ENCODE measurements around the gene GPER1.

DNA sequence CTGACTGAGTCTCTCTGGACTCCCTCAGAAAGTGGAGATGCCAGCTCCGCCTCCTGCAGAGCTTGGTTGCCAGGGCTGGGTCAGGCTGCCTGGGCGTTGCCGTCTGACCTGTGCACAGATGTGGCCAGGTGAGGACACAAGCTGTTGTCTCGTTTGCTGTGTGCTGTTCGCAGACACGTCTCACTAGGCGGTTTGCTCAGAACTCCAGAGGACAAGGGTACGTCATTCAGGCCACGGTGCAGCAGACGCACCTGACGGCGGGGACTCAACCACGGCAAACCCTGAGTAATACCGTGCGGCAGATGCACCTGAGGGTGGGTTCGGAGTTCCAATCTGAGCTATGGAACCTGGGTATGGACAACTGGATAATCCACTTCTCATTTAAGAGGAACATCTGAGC, 11.7 kb downstream of the GPER1 start:
- TF ChIP-seq POLR2AphosphoS5 (IDR thresholded peaks at IDR 0.05) = no peak
- TF ChIP-seq, protein P1, sequence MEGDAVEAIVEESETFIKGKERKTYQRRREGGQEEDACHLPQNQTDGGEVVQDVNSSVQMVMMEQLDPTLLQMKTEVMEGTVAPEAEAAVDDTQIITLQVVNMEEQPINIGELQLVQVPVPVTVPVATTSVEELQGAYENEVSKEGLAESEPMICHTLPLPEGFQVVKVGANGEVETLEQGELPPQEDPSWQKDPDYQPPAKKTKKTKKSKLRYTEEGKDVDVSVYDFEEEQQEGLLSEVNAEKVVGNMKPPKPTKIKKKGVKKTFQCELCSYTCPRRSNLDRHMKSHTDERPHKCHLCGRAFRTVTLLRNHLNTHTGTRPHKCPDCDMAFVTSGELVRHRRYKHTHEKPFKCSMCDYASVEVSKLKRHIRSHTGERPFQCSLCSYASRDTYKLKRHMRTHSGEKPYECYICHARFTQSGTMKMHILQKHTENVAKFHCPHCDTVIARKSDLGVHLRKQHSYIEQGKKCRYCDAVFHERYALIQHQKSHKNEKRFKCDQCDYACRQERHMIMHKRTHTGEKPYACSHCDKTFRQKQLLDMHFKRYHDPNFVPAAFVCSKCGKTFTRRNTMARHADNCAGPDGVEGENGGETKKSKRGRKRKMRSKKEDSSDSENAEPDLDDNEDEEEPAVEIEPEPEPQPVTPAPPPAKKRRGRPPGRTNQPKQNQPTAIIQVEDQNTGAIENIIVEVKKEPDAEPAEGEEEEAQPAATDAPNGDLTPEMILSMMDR (IDR thresholded peaks at IDR 0.05) = no peak
